ENCODE data around the gene INCENP. TPM values are rescaled to one million over a fixed set of nuclear protein-coding genes. Genes with fewer than 3 reads are reported as not detected.

INCENP gene
- polyA plus RNA-seq, 5 donors = 29.2 to 38.6 (median 31.3) TPM

DNA sequence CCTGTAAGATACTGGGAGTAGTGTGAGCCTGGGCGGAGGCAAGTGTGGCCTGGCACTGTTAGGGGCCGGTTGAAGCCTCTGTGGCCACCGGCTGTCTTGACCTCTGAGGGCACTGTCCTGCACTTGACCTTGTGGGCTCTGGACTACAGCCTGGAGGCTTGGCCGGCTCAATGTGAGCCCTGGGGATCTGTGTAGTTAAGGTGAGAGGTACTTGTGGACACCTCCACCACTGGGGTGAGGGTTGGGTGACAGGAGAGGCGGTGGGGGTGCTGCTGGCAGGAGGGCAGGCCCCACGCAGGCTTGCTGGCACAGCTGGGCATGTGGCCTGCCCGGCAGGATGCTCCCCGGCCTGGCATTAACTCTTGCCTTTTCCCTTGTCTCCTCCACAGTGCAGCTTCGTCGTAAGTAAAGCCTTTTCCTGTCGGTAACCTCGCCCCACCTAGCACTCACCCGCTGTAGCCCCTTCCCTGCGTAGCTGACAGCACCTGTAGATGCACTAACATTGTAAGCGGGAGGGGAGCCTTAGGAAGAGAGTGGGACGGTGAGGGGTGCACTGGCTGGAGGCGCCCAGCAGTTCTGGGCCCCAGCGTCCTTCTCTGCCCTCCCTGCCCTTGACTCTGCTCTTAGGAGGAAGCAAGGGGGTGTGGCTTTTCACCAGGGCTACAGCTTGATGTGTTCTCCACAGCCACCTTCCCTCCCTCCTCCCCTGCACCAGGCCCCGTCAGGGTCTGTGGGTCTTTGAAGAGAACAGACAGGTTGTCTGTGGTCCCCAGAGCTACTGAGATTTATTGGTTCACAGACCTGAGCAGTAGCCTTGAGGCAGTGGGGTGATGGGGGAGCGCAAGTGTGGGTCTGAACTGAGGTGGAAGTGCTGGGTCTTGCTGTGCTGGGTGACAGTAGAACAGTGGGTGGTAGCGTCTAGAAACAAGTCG is 17.6 kb downstream of the INCENP start:
- DNase-seq = no peak

GRCh38 chr11:62142043-62142375 is 18.2 kb downstream of the INCENP start:
- DNase-seq = no peak

GRCh38 chr11:62142921-62143320 is 19.1 kb downstream of the INCENP start:
- peak in 1 of 2 donors; percentile 89 for DNase-seq

DNA sequence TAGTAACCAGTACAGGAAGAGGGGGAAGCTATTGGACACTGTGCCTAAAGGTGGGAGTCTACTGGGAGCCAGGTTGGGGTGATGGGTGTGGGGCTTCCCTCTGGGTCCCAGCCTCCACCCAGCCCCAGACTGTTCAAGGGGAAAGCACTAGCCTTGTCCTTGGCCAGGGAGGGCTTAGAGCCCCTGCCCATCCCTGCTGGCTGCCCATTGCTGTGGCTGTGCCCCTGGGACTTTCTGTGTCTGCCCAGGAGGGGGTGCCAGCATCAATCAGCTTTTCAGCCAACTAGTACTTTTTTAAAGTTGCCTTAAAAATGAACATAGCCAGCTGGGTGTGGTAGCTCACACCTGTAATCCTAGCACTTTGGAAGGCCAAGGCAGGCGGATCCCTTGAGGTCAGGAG is 19.9 kb downstream of the INCENP start:
- no peak for DNase-seq

DNA sequence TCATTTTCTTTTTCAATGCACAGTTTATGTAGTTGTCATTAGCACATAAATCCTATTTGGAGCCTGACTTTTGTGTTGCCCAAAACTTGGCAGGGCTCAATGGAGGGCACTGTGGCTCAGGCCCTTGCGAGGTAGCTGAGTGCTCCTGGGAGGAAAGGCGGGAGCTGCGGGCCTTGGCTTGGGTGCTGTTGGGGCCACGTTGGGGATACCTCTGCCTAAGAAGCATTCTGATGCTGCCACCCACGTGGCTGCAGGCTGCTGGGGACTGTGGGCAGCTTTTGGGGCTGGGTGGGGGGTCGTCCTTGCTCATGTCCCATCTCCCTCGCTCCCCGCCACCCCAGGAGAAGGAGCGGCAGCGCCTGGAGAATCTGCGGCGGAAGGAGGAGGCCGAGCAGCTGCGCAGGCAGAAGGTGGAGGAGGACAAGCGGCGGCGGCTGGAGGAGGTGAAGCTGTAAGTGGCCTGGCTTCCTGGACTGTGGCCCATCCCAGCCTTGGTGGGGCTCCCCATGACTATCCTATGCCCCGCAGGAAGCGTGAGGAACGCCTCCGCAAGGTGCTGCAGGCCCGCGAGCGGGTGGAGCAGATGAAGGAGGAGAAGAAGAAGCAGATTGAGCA is 20.9 kb downstream of the INCENP start:
- DNase-seq = no peak

GRCh38 chr11:62145261-62145871 is 21.6 kb downstream of the INCENP start:
- no peak for DNase-seq

DNA sequence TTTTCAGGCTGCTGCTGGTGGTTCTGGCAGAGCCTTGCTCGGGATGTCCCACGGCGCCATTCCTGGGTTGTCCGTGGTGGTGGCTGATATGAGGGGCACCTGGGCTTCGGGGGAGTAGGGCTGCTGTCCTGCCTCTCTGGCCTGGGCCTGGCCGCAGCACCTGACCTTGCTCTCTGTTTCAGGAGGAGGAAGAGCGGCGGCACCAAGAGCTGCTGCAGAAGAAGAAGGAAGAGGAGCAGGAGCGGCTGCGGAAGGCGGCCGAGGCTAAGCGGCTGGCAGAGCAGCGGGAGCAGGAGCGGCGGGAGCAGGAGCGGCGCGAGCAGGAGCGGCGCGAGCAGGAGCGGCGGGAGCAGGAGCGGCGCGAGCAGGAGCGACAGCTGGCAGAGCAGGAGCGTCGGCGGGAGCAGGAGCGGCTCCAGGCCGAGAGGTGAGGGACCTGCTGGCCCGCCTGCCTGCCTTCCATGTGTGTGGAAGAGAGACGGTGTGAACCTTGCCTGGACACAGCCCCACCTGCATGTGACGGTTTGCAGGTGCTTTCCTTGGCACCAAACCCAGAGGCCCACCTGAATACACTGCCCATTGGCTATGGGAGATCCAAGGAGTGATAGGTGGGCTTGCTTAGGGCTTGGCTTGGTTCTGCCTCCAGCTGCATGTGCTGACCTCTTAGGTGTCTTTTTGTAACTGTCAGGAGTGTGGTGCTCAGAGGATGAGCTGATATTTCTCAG is 22.8 kb downstream of the INCENP start:
- DNase-seq = no peak

GRCh38 chr11:62147545-62147944 is 23.7 kb downstream of the INCENP start:
- DNase-seq = no peak

- no peak for DNase-seq
Observed at GRCh38 chr11:62148271-62148980, 24.6 kb downstream of the INCENP start.

GRCh38 chr11:62149986-62150886 is 26.4 kb downstream of the INCENP start:
- DNase-seq = no peak

GRCh38 chr11:62150887-62151736 is 27.3 kb downstream of the INCENP start:
- no peak for DNase-seq

GRCh38 chr11:62151737-62152102 is 27.9 kb downstream of the INCENP start:
- no peak for DNase-seq

DNA sequence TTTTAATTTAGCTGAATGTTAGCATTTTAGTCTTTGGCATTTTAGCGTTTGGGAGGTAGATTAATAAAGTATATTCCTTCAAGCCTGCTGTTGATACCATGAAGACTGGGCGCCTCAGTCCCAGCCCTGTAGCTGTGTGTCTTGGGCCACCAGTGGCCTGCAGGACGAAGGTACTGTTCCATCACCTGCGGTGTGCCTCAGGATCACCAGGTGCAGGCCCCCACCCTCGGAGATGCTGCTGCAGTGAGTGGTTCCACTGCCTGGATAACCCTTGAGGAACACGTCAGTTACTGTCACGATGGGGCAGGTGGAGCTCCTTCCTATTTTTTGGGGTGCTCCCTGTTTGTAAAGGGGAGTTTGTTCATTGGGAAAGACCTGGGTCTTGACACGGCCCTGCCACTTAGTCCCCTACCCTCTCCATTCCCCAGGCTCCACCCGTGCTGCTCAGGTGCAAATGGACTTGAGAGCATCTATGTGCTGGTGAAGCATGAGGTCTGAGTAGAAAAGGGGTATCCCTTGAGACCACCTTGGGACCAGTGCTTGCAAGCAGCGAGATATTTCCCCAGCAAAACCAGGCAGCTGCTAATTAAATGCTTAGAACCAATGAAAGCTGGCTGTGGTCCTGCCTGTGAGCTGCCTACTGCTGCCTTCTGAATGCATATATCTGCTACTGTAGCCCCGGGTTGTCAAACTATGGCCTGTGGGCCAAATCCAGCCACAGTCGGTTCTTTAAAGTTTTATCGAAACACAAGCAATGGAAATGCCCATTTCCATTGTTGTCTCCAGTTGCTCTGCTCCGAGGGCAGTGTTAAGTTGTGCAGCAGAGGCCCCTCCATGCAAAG is 28.7 kb downstream of the INCENP start:
- no peak for DNase-seq

GRCh38 chr11:62153087-62153395 is 29.2 kb downstream of the INCENP start:
- DNase-seq = no peak

- DNase-seq = no peak
Observed at GRCh38 chr11:62153617-62154016, 29.8 kb downstream of the INCENP start.

DNA sequence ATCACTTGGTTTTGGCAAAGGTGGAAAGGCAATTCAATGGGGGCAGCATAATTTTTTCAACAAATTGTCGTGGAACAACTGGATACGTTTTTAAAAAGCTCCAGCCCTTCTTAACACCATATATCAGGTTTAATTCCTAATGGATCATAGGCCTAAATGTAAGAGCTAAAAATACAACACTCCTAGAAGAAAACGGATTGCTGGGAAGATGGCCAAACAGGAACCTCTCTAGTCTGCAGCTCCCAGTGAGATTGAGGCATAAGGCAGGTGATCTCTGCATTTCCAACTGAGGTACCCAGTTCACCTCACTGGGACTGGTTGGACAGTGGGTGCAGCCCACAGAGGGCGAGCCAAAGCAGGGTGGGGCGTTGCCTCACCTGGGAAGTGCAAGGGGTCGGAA is 33.8 kb downstream of the INCENP start:
- no peak for DNase-seq

- DNase-seq = no peak
Observed at GRCh38 chr11:62166371-62166770, 42.6 kb downstream of the INCENP start.

DNA sequence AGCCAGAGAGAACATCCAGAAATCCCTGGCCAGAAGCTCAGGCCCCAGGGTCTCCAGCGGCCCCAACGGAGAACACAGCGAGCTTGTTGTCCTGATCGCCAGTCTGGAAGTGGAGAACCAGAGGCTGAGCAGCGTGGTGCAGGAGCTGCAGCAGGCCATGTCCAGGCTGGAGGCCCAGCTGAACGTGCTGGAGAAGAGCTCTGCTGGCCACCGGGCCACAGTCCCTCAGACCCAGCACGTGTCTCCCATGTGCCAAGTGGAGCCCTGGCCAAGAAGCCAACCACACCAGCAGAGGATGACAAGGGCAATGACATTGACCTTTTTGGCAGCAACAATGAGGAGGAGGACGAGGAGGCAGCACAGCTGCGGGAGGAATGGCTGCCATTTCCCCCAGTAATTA is 45.6 kb downstream of the INCENP start:
- no peak for DNase-seq

DNA sequence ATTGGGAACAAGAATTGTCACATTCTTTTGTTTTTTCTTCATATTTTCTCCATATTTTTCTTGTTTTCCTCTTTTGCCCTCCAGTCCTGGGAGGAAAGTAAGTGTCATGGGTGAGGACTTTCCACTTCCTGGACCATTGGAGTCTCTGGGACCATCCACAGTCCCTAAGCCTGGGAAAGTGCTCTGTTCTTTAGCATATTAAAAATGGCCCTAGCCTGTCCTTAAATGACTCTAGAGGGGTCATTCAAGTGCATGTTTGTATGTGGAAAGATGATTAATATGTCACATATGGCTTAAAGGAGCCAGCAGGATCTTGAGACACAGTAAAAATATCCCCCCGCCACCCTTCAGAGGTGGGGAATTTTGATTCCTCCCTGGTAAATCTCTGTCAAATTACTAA is 46.1 kb downstream of the INCENP start:
- no peak for DNase-seq
